CD4-positive, alpha-beta T cell treated with Interleukin-15 for 1 hour (primary cell): ENCODE measurements around the gene ATP8B1.
"Not testable (repeated sequence)": the region's sequence is repeated elsewhere in the genome, so short reads cannot be mapped to it uniquely, and the experiment has no call there.

ENCODE experiments used
- DNase-seq: peaks from one replicate; pipeline ENCODE4 v3.0.0-alpha.2; 2020

The ATP8B1 gene

DNA sequence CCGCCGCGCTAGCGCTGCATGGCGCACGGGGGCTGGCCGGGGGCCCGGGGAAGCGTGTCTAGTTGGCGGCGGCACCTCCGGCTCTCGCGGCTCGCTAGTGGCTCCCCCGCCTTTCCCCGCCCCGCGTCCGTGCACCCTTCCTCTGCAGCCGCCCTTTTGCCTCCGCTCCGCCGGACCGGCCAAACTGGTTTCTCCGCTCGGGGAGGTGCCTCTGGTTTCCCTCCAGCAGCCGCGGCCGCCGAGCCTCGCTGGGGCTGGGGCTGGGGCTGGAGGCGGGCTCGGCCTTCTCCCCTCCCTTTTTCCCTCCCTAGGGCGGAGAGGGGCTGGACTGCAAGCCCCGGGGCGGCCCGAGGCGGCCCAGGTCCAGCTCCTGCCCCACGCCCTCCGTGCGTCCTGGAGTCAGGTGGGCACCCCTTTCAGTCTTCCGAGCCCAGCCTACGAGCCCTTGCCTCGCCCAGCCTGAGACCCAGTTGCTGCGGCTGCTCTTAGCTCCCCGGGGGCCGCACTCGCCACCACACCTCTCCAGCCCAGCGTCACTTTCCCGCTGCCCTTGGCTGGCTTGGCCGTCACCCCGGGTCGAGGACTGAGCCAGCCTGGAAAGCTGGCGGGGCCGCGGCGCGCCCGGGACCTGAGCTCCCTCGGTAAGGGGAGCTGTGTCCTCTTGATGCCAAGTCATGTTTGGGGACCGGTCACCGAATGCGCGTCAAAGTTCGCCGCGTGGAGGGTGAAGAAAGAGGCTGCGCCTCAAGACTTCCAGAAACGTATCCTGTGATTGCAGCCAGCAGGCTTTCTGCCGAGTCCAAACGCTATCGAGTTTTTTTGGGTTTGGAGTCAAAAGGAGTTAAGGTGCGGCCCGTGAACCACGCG lies at the start of gene ATP8B1:
TSS of gene ATP8B1 (minus strand) at position 213 of the 867 bp plus-strand sequence. CDS start 71,508 bp downstream, outside the sequence.
- no peak for DNase-seq

- no peak for DNase-seq
Measured at GRCh38 chr18:57850063-57850462, 46.9 kb upstream of the ATP8B1 start.

- DNase-seq = not testable (repeated sequence)
Measured at GRCh38 chr18:57848374-57848773, 45.3 kb upstream of the ATP8B1 start.

- not testable (repeated sequence) for DNase-seq
Measured at GRCh38 chr18:57847431-57847830, 44.3 kb upstream of the ATP8B1 start.

- DNase-seq = no peak
Measured at GRCh38 chr18:57846258-57846657, 43.1 kb upstream of the ATP8B1 start.

DNA sequence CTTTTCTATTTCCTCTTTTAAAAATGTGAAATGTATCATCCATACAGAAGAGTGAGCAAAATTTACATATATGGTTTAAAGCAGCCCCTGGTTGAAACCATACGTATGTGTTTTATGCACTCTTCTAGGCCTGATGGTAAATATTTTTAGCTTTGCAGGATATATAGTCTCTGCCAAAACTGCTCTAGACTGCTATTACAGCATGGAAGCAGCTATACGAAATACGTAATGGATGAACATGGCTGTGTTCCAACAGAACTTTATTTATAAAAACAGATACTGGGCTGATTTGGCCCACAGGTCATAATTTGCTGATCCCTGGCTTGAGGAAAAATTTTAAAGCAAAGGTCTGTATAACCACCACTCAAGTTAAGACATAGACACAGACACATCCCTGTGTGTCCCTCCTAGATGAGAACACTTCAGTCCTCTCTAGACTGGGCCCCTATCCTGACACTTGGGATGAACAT lies 42.5 kb upstream of the ATP8B1 start:
- no peak for DNase-seq

DNA sequence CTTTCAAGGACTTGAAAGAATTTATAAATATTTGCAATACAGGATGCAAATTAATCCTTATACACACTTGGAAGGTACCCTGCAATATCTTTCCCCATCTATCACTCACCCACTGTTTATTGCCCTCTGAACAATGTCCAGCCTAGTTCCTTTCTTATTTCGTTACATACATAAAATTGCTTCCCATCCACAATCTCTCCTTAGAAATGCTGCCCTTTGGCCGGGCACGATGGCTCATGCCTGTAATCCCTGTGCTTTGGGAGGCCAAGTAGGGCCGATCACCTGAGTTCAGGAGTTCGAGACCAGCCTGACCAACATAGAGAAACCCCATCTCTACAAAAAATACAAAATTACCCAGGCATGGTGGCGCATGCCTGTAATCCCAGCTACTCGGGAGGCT lies 41.2 kb upstream of the ATP8B1 start:
- no peak for DNase-seq

GRCh38 chr18:57843386-57843785 lies 40.3 kb upstream of the ATP8B1 start:
- no peak for DNase-seq

- no peak for DNase-seq
Measured at GRCh38 chr18:57841568-57841967, 38.5 kb upstream of the ATP8B1 start.

DNA sequence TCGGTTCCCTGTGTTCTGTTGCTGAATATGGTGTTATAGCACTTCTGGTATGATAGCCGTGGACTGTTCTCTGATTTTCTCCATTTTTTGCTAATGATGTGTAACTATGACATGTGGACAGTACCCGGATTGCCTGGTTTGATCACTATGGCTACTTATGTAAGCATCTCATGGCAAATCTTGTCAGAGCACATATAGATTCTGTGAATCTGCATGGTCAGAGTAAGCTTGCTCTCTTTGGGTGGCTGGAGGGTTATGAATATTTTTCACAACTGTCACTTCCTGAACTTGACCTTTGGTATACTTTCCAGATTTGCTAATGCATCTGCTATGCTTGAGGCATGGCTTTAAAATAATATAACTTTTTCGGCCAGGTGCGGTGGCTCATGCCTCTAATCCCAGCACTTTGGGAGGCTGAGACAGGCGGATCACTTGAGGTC lies 36.8 kb upstream of the ATP8B1 start:
- no peak for DNase-seq

- DNase-seq = peak; percentile 52
Measured at GRCh38 chr18:57837917-57838548, 34.9 kb upstream of the ATP8B1 start.

GRCh38 chr18:57836557-57836956 lies 33.4 kb upstream of the ATP8B1 start:
- no peak for DNase-seq

GRCh38 chr18:57835904-57836303 lies 32.8 kb upstream of the ATP8B1 start:
- DNase-seq = no peak

GRCh38 chr18:57834616-57835015 lies 31.5 kb upstream of the ATP8B1 start:
- DNase-seq = no peak

GRCh38 chr18:57833441-57834101 lies 30.5 kb upstream of the ATP8B1 start:
- DNase-seq = no peak

DNA sequence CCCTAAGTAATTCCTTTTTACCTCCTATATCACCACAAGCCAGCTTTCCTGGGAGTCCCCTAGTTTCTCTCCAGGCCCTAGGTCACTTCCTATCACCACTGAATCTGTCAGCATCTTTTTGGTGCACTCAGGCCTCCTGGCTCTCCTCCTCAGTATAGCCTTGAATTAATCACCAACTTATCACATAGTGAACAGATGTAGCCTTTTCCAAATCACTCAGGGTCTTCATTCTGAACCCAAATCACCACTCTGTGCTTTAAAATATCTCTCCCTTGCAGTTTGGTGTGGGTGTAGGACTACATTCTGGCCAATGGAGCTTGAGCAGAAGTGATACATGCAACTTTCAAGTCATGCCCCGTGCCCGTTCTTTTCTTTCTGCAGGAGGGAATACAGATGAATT lies 29.6 kb upstream of the ATP8B1 start:
- no peak for DNase-seq

DNA sequence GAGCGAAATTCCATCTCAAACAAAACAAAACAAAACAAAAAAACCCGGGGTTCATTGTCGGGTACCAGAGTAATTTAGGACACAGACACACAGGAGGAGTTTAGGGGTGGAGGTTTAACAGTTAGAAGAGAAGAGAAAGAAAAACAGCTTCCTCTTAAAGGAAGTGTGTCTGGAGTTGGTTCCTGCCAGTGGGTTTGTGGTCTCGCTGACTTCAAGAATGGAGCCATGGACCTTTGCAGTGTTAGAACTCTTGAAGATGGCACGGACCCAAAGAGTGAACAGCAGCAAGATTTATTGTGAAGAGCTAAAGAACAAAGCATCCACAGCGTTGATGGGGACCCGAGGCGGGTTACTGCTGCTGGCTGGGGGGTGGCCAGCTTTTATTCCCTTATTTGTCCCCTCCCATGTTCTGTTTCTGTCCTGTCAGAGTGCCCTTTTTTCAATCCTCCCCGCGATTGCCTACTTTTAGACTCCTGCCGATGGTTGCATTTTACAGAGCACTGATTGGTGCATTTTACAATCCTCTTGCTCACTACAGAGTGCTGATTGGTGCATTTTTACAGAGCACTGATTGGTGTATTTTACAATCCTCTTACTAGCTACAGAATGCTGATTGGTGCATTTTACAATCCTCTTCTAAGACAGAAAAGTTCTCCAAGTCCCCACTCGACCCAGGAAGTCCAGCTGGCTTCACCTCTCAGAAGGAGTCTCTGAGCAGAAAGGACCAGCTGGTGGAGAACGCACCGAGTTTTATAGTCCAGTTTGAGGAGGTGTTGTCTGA lies 28.7 kb upstream of the ATP8B1 start:
- DNase-seq = no peak

- DNase-seq = no peak
Measured at GRCh38 chr18:57827646-57828045, 24.5 kb upstream of the ATP8B1 start.

DNA sequence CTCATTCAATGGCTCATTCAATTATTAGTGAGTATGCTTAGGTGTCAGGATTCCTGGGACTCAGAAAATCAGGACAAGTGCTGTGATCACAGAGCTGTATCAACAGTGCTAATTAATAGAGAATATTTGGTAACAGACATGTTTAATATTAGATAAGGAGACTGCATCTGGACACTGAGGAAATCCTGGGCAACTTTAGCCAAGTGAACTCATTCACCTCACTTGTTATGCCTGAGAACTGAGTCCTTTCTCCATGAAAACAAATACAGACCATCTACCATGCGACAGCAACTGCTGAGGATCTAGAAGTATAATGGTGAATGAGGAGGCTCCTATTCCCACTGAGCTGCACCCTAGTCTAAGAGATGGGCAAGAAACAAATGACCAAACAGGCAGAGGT lies 23.1 kb upstream of the ATP8B1 start:
- DNase-seq = no peak

- not testable (repeated sequence) for DNase-seq
Measured at GRCh38 chr18:57820583-57820982, 17.5 kb upstream of the ATP8B1 start.

DNA sequence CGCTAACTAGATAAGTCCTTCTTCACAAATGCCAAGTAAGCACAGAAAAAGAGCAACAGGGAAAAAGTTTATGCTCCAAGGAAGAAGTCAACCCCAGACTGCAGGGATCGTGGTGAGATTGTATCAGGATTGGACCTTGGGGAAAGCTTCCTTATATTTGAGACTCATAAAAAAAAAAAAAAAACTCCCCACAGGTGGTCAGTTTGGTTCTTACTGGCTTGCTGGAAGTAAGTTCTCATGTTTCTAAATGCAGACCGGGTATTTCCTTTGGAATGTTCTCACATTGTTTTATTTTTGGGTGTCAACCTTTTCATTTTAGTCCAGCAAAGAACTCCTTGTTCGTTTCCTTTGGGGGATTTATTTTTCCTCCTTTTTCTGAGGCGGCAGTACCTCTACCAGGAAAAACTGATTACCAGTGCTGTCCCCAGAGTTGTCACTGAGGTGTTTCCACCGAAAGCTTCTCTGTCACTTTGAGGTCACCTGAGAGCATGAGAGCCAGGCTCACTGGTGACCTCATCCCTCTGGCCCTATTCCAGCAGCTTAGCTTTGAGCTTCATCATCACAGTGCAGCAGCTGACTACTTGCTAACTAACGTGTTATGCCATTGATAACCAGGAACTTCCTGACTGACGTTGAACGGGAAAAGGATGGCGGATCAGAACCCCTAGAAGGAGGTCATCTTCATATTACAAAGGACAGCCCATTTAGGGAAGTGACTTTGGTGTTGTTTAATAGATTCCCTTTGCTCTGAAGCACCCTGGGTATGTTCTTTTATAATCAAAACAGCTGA lies 16.8 kb upstream of the ATP8B1 start:
- DNase-seq = no peak

DNA sequence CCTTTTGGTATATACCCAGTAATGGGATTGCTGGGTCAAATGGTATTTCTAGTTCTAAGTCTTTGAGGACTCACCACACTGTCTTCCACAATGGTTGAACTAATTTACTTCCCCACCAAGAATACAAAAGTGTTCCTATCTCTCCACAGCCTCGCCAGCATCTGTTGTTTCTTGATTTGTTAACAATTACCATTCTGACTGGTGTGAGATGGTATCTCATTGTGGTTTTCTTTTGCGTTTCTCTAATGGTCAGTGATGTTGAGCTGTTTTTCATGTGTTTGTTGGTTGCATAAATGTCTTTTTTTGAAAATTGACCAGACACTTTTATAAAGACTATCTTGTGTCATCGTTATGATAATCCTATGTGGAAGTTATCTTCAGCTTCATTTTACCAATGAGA lies 16.0 kb upstream of the ATP8B1 start:
- DNase-seq = no peak
